Tibial artery (tissue), 4 donors: ENCODE measurements around the gene B3GALT5.
"Not testable (repeated sequence)": the region's sequence is repeated elsewhere in the genome, so short reads cannot be mapped to it uniquely, and the experiment has no call there.

ENCODE experiments used
- DNase-seq, 2 donors: peaks; one replicate each; pipeline ENCODE4 v3.0.0-alpha.2; 2019
- H3K27ac ChIP-seq, 2 donors: fragments of 200-600 bp; sonication (generic) in 1 of 2; 1 replicate in 1 of 2; 2 replicates in 1 of 2; pipeline ENCODE4 v1.5.1; 2018 to 2019; ENCODE audit warnings: mild to moderate bottlenecking in 1 of 2
- H3K27me3 ChIP-seq, 2 donors: fragments of 200-600 bp; sonication (generic) in 1 of 2; one replicate each; pipeline versions ENCODE4 v1.5.1 to v1.6.0; 2016 to 2019
- H3K36me3 ChIP-seq, 3 donors: fragments of 200-600 bp; sonication (generic) in 2 of 3; one replicate each; pipeline ENCODE4 v1.5.1; 2016 to 2019; ENCODE audit warnings: mild to moderate bottlenecking in 2 of 3
- H3K4me1 ChIP-seq, 4 donors: fragments of 200-600 bp; sonication (generic) in 2 of 4; 1 replicate in 3 of 4; 2 replicates in 1 of 4; pipeline ENCODE4 v1.5.1; 2016 to 2019
- H3K4me3 ChIP-seq, 2 donors: fragments of 200-600 bp; sonication (generic) in 1 of 2; 1 replicate in 1 of 2; 2 replicates in 1 of 2; pipeline ENCODE4 v1.5.1; 2018 to 2019; ENCODE audit warnings: mild to moderate bottlenecking in 2 of 2
- H3K9me3 ChIP-seq, 3 donors: fragments of 200-600 bp; sonication (generic) in 1 of 3; one replicate each; pipeline ENCODE4 v1.5.1; 2016 to 2019
- CTCF ChIP-seq, 2 experiments: fragments of 200-600 bp in 1 of 2; fragments of 450-650 bp in 1 of 2; IDR thresholded peaks; one replicate each; pipeline ENCODE4 v1.5.1; 2017 to 2019; ENCODE audit warnings: antibody characterized with exemption in 2 of 2, mild to moderate bottlenecking in 1 of 2, moderate library complexity in 1 of 2
- intact Hi-C: fragments of 100-400 bp; cut with DNase I; formaldehyde crosslinking; loops from one replicate; pipeline ENCODE4 v1.15.0; 2023; ENCODE audit warnings: low total_unique reads

B3GALT5 gene

DNA sequence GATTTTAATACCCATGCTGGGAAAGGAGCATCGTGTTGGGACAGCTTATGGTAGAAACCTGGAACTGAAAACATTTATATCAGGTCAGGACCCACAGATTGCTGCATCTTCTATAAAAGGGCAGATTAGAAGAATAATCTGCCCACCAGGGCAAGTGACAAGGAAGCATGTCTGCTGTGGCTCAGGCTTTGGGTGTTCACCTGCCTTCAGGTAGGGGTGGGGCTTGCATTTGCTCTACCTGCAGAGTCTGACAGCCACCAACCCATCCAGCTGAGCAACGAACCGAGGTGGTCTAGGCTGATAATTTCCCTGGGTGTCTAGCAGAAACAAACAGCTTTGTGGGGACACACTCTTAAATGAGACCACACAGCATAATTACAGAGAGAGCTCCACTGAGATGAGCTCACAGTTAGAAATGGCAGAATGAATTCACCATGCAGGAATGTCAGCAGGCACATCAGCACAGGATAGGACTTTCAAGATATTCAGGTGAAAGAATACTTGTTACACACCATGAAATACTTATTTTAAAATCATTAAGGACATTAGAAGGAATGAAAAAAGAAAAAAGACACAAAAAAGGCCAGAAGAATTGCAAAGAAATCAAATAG, 36.1 kb upstream of the B3GALT5 start:
- Histone ChIP-seq H3K27me3 (peaks cover 0 to 6% of the 10 kb centered on the region in 2 donors), H3K4me3 (no peak overlapping the region), H3K36me3 (no peaks in the 10 kb centered on the region), H3K27ac (no peak overlapping the region), H3K4me1 (no peaks in the 10 kb centered on the region), H3K9me3 (no peaks in the 10 kb centered on the region)
- TF ChIP-seq CTCF (IDR thresholded peaks at IDR 0.05) = no peak
- intact Hi-C loops = no loop called here
- DNase-seq = no peak

- Histone ChIP-seq H3K4me1 (no peaks in the 10 kb centered on the region), H3K9me3 (no peaks in the 10 kb centered on the region), H3K27me3 (no peaks in the 10 kb centered on the region), H3K4me3 (no peak overlapping the region), H3K36me3 (no peaks in the 10 kb centered on the region), H3K27ac (no peak overlapping the region)
- no peak for TF ChIP-seq CTCF (IDR thresholded peaks at IDR 0.05)
- intact Hi-C loops = no loop called here
- DNase-seq = no peak
Measured at GRCh38 chr21:39579734-39580332, 32.9 kb upstream of the B3GALT5 start.

GRCh38 chr21:39580744-39581143, 32.0 kb upstream of the B3GALT5 start:
- intact Hi-C loops = no loop called here
- no peak for TF ChIP-seq CTCF (IDR thresholded peaks at IDR 0.05)
- no peak overlapping the region for H3K4me3 ChIP-seq
- DNase-seq = no peak
- H3K36me3 ChIP-seq = no peaks in the 10 kb centered on the region
- no peaks in the 10 kb centered on the region for H3K4me1 ChIP-seq
- H3K9me3 ChIP-seq = no peaks in the 10 kb centered on the region
- H3K27ac ChIP-seq = no peak overlapping the region
- no peaks in the 10 kb centered on the region for H3K27me3 ChIP-seq

- no peaks in the 10 kb centered on the region for H3K27me3 ChIP-seq
- no peaks in the 10 kb centered on the region for H3K4me1 ChIP-seq
- H3K27ac ChIP-seq = no peak overlapping the region
- intact Hi-C loops = no loop called here
- no peak for DNase-seq
- no peak for TF ChIP-seq CTCF (IDR thresholded peaks at IDR 0.05)
- no peak overlapping the region for H3K4me3 ChIP-seq
- H3K36me3 ChIP-seq = no peaks in the 10 kb centered on the region
- H3K9me3 ChIP-seq = no peaks in the 10 kb centered on the region
Measured at GRCh38 chr21:39581414-39581813, 31.3 kb upstream of the B3GALT5 start.

- no peak for DNase-seq
- intact Hi-C loops = no loop called here
- H3K4me1 ChIP-seq = no peaks in the 10 kb centered on the region
- no peaks in the 10 kb centered on the region for H3K36me3 ChIP-seq
- no peaks in the 10 kb centered on the region for H3K9me3 ChIP-seq
- no peaks in the 10 kb centered on the region for H3K27me3 ChIP-seq
- H3K4me3 ChIP-seq = no peak overlapping the region
- TF ChIP-seq CTCF (IDR thresholded peaks at IDR 0.05) = no peak
- no peak overlapping the region for H3K27ac ChIP-seq
Measured at GRCh38 chr21:39582749-39583148, 30.0 kb upstream of the B3GALT5 start.

GRCh38 chr21:39583586-39583985, 29.2 kb upstream of the B3GALT5 start:
- DNase-seq, H3K27me3 ChIP-seq, H3K36me3 ChIP-seq, H3K9me3 ChIP-seq, intact Hi-C loops, H3K27ac ChIP-seq, H3K4me3 ChIP-seq, H3K4me1 ChIP-seq: not testable (repeated sequence)
